GM12891 (cell line): ENCODE measurements around the gene MPV17.

Experiments
- POLR2A ChIP-seq: IDR thresholded peaks from 2 replicates; pipeline ENCODE4 v1.6.1; 2011; ENCODE audit warnings: low read depth, low read length, control low read depth
- POLR2AphosphoS5 ChIP-seq: IDR thresholded peaks from 2 replicates; pipeline ENCODE4 v1.6.1; 2011; ENCODE audit warnings: low read depth, low read length, control low read depth
- POU2F2 ChIP-seq: IDR thresholded peaks from 2 replicates; pipeline ENCODE4 v1.6.1; 2011; ENCODE audit warnings: low read depth, mild to moderate bottlenecking, control low read depth, low read length, moderate library complexity
- SPI1 ChIP-seq: IDR thresholded peaks from 2 replicates; pipeline ENCODE4 v1.6.1; 2011; ENCODE audit warnings: low read depth, low read length, control low read depth
- TAF1 ChIP-seq: IDR thresholded peaks from 2 replicates; pipeline ENCODE4 v1.6.1; 2011; ENCODE audit warnings: low read depth, low read length, control low read depth

DNA sequence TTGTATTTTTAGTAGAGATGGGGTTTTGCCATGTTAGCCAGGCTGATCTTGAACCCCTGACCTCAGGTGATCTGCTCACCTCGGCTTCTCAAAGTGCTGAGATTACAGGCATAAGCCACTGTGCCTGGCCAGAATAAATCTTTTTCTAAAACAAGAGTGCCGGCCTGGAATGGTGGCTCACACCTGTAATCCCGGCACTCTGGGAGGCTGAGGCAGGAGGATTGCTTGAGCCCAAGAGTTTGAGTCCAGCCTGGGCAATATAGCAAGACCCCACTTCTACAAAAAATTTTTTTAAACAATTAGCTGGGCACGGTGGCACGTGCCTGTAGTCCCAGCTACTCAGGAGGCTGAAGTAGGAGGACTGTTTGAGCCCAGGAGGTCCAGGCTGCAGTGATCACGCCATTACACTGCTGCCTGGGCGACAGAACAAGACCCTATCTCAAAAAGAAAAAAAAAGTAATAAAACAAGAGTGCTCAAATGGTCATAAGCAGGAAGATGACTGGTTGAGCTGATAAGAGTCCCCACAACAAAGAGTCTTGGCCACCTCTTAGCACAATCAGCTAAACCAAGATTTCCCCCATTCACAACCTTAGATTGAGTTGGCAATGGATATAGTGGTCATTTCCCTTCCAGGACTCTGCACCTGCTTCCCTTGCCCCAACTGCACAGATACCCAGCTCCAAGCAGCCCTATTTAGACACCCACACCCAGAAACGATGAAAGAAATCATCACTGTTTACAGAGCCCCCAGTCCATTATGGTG is 8.8 kb downstream of the MPV17 start:
- TF ChIP-seq POLR2A (no peak), TAF1 (no peak), POLR2AphosphoS5 (no peak), SPI1 (no peak), POU2F2 (no peak)
